ENCODE measurements around the gene GRB10.

Gene GRB10

DNA sequence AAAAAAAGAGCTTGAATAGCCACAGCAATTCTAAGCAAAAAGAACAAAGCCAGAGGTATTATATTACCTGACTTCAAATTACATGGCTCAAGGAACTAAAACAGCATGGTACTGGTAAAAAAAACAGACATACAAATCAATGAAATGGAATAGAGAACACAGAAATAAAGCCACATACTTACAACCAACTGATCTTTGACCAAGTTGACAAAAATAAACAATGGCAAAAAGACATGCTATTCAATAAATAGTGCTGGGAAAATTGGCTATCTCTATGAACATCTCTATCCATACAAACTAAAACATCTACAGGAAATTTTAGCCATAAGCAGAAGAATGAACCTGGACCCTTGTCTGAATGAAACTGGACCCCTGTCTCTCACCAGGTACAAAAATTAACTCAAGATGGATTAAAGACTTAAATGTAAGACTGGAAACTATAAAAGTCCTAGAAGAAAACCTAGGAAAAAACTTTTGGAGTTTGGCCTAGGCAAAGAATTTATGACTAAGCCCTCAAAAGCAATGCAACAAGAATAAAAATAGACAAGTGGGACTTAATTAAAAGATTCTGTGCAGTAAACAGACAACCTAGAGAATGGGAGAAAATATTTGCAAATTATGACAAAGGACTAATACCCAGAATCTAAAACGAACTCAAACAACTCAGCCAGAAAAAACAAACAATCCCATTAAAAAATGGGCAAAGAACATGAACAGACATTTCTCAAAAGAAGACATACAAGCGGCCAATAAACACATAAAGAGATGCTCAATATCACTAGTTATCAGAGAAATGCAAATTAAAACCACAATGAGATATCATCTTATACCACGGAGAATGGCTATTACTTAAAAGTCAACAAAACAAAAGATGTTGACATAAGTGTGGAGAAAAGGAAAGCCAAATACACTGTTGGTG is 144.7 kb downstream of the GRB10 start:
- DNase-seq (ENCODE audit: low read depth in 2 of 2), result no peak

DNA sequence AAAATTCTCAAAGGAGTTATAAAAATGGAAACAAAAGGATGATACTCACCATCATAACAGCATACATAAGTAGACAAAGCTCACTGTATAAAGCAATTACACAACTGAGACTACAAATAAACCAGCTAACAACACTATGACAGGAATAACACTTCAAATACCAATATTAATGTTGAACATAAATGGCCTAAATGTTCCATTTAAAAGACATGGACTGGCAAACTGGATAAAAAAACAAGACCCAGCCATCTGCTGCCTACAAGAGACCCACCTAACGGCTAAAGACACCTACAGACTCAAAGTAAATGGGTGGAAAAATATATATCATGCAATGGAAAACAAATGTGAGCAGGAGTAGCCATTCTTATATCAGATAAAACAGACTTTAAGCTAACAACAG is 148.3 kb downstream of the GRB10 start:
- no peak for DNase-seq (ENCODE audit: low read depth in 2 of 2)

DNA sequence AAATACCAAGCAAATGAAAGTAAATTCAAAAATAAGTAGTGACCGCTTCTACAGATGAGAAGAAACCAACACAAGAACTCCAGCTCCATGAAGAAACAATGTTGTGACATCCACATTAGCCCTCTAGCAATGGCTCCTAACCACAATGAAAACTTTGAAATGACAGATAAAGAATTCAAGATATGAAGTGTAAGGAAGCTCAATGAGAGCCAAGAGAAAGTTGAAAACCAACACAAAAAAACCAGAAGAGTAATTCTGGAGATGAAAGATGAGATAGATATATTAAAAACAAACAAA is 149.3 kb downstream of the GRB10 start:
- no peak for DNase-seq (ENCODE audit: low read depth in 2 of 2)

DNA sequence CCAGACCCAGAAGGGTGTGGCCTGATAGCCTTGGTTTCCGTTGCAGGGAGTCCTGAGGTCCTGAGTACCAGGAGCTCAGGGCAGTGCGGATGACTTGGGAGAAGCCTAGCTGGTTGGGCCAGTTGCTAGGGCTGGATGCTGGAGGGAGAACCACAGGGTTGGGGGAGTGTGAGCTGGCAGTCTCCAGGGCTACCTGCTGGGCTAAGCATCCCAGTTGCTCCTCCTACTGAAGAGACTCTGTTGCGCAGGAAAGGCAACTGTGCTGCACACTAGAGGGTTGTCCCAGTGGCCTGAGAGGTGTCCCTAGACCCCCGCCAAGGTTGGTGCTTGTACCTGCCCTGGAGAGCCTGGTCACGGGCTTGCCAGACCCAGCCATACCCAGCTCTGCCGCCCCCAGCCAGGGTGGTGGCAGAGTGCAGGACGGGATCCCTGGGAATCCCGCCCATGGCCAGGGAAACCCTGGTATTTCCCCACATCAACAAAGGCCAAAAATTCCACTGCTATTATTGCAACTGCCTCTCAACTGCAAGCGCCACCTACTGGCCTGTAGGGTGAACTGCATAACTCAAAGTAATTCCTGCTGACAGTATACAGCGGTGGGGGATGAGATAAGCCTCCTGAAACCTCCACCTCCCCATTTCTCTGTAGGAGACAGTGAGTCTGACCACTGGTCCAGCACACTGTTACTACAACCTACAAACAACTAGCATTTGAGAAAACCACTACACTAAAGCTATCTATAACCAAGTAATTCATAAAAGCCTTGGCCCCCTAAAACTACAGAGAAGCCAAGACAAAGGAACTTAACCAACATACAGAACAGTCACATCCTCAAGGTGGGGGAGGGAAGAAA is 149.9 kb downstream of the GRB10 start:
- peak; percentile 23 to 48 for DNase-seq (ENCODE audit: low read depth in 2 of 2)

DNA sequence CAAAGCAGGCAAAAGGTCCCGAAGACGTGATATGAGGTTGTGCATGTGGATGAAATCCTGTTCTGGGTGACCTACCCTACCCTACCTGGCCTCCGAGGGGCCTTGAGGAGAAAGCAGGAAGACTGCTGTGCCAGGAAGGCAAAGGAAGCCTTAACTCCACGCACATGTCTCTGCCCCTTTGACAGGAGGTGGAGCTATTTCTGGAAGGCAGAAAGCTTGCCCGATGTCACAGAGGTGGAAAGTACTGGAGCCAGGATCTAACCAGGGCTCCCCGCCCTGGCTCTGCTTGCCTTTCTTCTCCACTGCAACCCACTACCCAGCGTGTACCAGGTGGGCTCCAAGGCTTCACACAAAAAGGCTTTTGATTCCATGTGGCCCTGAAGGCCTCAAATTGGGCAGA is 151.1 kb downstream of the GRB10 start:
- no peak for DNase-seq (ENCODE audit: low read depth in 2 of 2)

DNA sequence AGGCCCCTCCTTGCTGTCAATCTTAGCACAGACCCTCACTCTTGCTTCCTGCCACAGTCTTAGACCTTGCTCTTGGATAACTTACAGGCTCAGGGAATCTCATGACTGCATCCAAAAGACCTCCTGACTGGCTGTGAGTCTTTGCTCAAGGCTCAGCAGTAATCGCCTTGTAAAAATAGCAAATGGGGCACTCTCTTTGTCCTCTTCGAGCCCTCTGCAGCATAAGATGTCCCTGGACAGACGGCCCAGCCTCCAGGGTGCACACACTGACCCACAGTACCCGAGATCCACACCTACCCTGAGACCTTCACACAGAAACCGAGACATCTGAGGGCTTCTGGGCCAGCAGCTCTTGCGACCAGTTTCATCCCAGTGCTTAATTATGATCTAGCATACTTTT is 151.6 kb downstream of the GRB10 start:
- no peak for DNase-seq (ENCODE audit: low read depth in 2 of 2)

DNA sequence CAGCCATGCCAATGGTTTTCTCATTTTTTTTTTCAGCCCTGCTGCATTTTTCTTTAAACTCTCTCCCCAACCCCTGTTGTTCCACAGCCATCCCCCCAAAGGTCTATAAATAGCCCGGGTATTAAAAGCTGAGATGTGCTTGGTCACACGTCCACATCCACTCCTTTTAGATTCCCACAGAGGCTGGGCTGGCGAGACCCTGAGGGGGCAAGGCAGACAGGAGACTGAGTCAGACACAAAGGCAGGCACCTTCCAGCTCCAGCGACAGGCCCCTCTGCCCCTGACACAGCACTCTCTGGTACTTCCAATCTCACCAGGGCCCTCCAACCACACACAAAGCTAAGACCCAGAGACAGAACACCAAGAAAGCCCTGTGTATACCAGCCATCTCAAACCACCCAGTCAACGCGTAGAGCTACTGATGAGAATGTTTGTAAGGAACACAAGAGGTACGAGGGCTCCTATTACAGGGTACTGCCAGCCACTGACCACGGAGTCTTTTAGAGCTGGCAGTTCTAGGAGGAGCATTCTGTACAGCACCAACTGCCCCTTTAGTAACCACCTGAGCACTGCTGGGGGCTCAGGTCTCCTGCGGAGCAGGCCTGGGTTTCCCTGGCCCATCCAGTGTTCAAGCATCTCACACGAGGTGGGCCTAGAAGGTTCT is 153.3 kb downstream of the GRB10 start:
- no peak for DNase-seq (ENCODE audit: low read depth in 2 of 2)

DNA sequence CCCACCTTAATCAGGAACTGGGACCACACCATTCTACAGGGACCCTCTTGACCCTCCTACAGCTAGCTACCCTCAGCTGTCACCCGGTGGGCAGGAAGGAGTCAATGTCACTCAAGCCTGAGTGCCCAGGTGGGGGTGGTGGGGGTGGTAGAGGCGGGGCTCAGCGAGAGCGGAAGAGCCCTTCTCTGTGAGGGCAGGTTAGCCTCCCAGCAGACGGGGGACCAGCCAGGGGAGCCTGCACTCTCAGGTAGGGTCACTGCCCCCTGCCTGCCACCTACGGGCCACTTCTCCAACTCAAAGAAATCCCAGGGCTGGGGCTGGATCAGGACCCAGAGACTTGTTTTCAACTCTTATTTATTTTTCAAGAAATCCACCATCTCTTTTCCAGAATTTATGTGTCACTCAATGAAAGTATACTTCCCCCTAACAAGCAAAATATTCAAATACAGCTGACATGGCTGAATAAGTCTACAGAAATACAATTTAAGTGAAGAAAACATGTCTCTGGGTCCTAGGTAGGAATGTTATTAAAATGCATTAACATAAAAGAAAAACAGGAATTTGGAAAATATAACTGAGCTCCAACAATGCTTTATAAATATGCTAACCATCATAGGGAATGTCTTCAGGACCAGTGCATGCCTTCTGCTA is 154.1 kb downstream of the GRB10 start:
- no peak for DNase-seq (ENCODE audit: low read depth in 2 of 2)

DNA sequence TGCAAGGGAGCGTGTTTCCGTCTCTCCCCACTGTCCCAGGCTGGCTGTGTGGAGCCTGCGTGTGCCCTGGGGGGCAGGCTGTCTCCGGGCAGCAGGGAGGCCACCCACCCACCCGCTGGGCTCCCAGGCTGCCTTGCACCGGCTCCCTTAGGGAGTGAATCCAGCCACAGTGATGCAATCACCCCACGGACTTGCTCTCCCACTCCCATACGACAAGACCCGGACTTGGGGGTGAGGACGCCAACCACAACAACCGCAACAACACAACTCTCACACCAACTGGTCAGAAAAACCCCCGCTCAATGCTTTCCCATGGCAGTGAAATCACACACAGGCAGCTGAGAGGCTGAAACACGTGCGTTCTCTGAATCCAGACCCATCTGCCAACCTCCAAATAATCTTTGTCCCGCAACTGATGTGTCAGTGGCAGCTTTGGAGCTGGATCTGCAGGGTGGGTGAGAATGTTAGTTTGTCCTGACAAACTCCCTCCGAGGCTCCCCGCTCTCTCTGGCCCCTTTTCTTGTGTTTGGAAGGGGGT is 154.8 kb downstream of the GRB10 start:
- DNase-seq (ENCODE audit: low read depth in 2 of 2), result no peak

DNA sequence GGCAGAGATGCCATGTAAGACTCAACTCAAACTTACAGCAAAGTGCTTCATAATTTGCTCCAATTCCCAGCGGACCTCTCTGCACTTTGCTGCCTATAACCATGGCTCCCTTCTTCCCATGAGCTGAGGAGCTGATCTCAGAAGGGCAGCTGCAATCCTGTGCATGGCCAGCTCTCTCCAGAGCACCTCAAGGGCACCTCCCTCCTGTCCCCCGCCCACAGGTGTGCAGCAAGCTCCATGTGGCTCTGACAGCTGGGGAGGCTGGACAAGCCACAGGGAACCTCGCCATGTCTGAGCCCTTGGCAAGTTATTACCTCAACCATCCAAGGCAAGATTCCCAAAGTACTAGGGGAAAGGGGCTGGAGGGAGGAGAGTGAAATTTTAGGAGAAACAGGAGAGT is 156.4 kb downstream of the GRB10 start:
- DNase-seq (ENCODE audit: low read depth in 2 of 2), result no peak

DNA sequence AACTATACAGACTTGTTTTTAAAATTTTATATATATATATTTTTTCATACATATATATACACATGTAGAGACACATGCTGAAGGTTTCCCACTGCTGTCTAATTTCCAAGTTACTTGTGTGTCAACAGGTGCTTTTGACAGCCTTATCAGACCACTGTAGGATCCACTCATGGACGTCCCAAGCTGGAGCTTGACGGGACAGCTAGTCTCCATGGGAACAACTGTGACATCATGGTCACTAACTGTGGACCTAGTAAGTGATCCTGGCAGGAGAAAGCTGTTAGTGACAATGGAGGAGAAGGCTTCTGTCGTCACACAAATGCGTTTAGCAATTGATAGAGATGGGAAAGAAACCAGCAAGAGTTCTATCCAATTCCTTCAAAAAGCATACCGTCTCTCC is 157.3 kb downstream of the GRB10 start:
- no peak for DNase-seq (ENCODE audit: low read depth in 2 of 2)

DNA sequence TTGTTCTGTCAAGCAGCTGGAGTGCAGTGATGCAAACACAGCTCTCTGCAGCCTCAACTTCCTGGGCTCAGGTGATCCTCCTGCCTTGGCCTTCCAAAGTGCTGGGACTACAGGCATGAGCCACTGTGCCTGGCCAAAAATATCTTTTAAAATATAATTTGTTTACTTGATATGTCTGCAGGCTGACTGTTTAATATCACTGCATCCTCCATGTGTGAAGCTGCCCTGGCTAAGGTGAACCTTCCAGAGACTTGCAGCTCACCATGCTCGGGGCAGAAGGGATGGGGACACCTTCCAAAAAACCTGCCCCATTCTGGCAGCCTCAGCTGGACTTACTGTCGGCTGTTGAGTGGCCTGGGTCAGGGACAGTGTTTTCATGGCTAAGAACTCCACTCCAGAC is 159.9 kb downstream of the GRB10 start:
- no peak for DNase-seq (ENCODE audit: low read depth in 2 of 2)

DNA sequence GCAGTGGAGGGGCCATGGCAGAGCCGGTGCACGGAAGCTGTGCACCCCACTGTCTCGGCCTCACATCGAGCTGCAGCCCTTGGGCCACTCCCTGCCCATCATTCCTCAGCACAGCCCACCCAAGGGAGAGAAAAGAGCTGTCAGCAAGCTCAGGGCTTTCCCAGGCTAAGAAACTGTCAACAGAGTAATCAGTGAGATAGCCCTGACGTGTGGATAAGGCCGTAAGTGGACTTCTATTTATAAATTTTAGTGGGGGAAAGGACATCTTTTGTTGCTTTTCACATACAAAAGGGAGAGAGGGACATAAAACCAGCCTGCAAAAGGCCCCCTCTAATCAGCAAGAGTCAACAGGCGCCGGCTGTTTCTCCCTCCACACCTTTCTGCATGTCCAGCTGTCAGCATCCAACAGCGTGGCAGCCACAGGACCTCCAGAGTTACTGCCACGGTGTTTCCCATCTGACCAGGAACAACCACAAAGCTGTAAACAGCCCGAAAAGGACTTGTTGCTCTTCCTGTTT is 160.7 kb downstream of the GRB10 start:
- no peak for DNase-seq (ENCODE audit: low read depth in 2 of 2)

DNA sequence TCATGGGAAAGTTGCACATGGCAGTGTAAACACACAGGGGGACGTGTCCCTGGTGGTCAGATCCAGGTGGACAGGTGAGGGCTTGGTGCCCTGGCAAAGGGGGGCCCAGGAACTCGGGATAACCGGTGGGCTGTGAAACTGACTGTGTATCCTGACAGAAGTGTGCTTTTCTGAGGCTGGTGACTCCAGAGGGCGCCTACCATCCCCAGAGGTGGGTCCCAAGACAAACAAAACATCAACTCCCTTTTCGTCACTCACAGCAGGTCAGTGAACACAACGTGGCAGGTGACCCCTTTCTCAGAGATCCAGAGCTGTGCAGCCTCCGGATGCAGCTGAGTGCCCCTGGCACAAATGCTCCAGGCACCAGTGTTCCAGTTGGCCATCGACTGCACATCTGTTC is 161.5 kb downstream of the GRB10 start:
- DNase-seq (ENCODE audit: low read depth in 2 of 2), result no peak

DNA sequence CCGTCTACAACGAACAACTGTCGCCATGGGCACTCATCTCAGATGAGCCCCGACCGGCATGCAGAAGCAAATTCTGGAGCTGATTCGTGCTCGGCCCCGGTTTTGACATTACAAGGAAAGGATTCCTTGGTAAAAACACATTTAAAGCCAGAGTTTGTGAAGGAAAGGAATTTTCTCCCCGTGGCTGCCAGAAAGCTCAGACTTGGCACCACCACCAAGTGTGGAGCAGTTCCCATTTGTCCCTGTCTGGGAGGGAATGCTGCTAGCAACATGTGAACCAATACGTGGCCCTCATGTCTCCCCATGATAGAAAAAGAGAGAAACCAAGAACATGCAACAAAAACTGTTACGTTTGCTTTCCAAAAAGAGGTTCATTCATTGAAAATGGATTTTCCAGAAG is 162.3 kb downstream of the GRB10 start:
- no peak for DNase-seq (ENCODE audit: low read depth in 2 of 2)

DNA sequence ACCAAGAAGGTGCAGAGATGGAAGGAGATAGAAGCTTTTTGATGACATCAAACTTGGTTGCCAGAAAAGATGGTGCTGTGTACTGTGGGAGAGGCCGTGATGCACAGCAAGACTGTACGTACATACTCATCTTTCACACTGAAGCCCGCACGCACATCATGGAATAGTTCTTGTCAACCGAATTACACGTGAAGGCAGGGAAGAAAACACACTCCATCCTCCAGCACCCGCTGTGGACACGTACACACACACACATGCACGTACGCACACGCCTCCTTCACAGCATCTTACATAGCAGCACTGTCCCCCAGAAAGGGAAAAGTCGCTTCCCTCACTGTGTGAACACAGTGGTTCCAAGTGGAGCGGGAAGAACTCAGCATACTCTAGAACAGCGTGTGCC is 163.0 kb downstream of the GRB10 start:
- DNase-seq (ENCODE audit: low read depth in 2 of 2), result no peak

DNA sequence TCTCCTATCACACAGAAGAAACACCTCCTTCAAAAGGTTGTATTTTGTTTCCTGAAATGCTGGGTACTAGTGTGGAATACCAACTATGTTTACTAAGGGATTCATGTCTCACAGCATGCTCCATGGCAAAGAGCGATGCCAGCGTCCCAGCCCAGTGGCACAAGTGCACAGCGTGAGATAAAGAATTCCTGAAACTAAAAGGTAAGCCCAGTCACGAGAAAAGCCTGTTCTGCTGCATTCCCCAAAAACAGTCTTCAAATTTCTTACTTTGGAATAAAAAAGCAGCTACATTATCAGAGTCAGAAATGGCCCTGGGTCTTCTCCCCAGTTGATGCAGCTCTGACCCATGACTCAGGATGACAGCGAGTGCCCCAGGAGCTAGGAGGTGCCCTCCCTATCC is 164.4 kb downstream of the GRB10 start:
- DNase-seq (ENCODE audit: low read depth in 2 of 2), result no peak

DNA sequence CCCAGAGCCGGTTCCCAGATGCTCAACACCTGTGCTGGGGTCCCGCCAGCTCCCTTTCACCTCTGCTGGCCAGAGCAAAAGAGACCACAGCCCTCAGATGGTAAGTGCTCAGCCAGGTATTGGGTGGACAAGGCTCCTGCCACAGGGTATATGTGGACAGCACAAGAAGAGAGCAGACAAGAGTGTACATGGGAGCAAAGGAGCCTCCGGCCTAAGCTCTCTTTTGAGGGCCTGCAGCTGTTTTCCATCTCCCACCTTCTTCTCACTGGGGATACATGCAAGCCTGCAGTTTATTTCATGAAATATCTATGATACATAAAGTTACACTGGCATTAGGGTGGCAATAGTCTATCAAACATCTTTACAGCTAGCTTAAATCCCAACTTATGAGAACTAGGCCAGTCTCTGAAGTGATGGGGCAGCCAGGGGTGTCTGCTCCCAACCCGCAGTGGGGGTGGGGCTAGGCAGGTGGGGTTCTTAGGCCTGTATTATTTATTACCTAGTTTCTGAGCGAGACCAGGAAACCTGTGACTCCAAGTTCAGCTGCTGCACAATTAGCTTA is 167.1 kb downstream of the GRB10 start:
- DNase-seq (ENCODE audit: low read depth in 2 of 2), result no peak

DNA sequence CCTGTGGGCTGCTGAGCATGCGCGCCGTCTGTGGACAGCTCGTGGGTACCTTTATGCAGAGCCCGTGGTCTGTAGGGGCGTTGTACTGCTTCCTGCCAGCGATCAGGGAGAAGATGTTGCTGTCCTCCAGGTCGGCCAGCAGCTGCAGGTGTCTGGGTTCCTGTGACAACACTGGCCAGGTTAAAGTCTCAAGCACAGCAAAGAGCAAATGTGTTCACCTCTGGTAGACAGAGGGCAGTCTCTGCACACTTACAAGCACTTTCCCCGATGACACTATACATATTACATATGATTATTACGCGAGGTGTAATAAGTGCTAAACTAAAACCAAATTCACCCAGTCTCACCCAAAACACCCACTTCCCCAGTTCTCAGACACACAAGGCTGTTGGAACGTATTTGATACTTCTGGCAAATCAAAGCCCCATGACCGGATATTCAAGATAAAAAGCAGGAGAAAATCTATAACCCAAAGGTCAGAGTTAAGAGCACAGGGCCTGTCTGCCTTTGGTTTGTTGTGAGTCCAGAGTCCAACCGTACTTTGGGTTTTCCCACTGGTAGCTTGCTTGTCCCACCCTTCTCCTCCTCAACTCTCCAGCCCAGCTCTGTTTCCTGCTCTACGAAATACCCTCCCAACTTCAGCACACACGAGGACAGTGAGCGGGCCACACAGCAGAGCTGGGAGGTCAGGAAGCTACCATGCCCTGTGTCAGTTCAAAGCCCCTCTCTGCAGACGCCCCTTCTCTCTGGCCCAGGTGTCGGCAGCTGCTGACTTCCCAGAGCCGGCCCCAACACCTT is 167.8 kb downstream of the GRB10 start:
- no peak for DNase-seq (ENCODE audit: low read depth in 2 of 2)

DNA sequence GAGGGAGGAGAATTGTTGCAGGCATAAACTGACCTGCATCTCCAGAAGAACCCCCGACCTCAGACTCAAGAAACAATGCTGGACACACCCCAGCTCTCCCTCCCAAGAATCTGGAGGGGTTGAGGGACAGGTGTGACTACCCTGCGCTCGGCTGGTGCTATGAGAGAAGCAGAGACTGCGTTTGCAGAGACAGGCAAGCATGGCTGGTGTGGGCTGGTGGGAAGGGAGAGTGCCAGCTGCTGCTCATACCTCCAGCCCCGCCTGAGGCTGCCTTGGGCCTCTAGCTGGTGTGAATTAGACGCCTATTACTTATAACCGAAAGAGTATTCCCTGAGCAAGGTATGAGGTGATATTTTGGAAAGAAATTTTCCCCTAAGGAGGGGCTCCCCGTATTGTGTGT is 169.2 kb downstream of the GRB10 start:
- DNase-seq (ENCODE audit: low read depth in 2 of 2), result no peak
